Neural progenitor cell (in vitro differentiated cells): ENCODE measurements around the gene CHMP1A.

Experiments used
- EZH2 ChIP-seq: fragments of 200-600 bp; sonication (generic); IDR thresholded peaks from 2 replicates; pipeline ENCODE4 v1.6.1; 2017; ENCODE audit warnings: antibody characterized with exemption, mild to moderate bottlenecking, moderate library complexity
- TF ChIP-seq, protein P1 (sequence below): fragments of 200-600 bp; sonication (generic); IDR thresholded peaks from 2 replicates; pipeline ENCODE4 v1.5.1; 2017; ENCODE audit warnings: antibody characterized with exemption, mild to moderate bottlenecking

DNA sequence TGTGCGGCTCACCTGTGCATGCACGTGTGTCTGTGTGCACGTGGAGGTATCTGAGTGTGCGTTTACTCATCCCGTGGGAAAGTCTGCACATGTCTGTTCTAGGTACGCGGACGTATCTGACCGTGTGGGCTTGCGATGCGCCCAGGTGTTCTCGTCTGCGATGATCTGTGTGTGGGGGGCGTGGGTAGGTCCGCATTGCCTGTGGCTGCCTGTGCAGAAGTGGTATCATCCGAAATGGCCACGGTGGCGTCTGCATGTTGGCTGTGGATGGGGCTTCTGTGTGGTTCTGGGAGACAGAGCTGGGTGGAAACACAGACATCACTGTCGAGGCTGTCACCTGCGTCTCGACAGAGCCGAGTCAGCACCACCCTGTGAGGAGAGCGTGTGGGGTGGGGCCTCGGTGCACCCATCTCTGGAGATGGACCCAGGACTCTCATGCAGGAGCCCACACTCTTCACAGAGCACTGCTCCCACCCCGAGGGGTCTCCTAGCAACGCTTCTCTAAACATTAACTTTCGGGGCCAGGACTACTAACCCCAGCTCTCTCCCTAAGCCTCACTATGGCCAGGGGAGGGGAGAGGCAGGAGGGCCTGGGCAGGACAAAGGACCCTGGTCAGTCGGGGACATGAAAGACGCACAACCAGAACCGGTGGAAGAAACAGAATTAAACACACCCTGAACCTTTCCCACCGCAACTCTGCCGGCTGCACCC lies 35.7 kb downstream of the CHMP1A start:
- TF ChIP-seq, protein P1, sequence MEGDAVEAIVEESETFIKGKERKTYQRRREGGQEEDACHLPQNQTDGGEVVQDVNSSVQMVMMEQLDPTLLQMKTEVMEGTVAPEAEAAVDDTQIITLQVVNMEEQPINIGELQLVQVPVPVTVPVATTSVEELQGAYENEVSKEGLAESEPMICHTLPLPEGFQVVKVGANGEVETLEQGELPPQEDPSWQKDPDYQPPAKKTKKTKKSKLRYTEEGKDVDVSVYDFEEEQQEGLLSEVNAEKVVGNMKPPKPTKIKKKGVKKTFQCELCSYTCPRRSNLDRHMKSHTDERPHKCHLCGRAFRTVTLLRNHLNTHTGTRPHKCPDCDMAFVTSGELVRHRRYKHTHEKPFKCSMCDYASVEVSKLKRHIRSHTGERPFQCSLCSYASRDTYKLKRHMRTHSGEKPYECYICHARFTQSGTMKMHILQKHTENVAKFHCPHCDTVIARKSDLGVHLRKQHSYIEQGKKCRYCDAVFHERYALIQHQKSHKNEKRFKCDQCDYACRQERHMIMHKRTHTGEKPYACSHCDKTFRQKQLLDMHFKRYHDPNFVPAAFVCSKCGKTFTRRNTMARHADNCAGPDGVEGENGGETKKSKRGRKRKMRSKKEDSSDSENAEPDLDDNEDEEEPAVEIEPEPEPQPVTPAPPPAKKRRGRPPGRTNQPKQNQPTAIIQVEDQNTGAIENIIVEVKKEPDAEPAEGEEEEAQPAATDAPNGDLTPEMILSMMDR: no peak
- no peak for TF ChIP-seq EZH2
